Measurements from ENCODE around the gene NCOA5. TPM values are rescaled to one million over a fixed set of nuclear protein-coding genes. Genes with fewer than 3 reads are reported as not detected.
A peak's percentile ranks its signal among the peaks of the same experiment; 100 is the strongest.

The NCOA5 gene
- total and polyA plus RNA-seq, 2 experiments from 2014 or later = 24.0 to 26.2 TPM

DNA sequence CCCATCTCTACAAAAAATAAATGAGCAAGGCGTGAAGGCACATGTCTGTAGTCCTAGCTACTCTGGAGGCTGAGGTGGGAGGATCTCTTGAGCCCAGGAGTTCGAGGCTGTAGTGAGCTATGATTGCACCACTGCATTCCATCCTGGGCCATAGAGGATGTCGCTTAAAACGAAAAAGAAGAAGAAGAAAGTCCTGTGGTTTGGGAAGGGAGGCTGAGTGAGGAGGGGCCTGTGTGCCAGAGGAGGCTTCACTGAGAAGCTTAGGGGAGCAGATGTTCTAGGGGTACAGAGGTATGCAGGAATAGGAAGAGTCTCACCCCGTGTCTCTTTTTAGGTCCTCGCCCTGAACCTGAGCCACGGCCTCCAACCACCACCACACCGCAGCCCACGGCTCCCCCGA lies 76.8 kb downstream of the NCOA5 start:
- no peak overlapping the region for H3K4me3 ChIP-seq
- no peaks in the 10 kb centered on the region for H3K9me3 ChIP-seq (ENCODE audit: low read depth)
- 90% methylated on average over 8 of the region's 10 CpGs for WGBS (ENCODE audit: low lambda C conversion rate, missing lambda C conversion rate)
- TF ChIP-seq EZH2phosphoT487 (IDR thresholded peaks at IDR 0.05; ENCODE audit: low read depth, severe bottlenecking, unreplicated experiment) (no peak), EZH2 (IDR thresholded peaks at IDR 0.05; ENCODE audit: borderline replicate concordance) (no peak)
- TF ChIP-seq, protein P1, sequence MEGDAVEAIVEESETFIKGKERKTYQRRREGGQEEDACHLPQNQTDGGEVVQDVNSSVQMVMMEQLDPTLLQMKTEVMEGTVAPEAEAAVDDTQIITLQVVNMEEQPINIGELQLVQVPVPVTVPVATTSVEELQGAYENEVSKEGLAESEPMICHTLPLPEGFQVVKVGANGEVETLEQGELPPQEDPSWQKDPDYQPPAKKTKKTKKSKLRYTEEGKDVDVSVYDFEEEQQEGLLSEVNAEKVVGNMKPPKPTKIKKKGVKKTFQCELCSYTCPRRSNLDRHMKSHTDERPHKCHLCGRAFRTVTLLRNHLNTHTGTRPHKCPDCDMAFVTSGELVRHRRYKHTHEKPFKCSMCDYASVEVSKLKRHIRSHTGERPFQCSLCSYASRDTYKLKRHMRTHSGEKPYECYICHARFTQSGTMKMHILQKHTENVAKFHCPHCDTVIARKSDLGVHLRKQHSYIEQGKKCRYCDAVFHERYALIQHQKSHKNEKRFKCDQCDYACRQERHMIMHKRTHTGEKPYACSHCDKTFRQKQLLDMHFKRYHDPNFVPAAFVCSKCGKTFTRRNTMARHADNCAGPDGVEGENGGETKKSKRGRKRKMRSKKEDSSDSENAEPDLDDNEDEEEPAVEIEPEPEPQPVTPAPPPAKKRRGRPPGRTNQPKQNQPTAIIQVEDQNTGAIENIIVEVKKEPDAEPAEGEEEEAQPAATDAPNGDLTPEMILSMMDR (IDR thresholded peaks at IDR 0.05; ENCODE audit: poor library complexity) = no peak
- peaks cover 6% of the 10 kb centered on the region for H3K4me1 ChIP-seq (ENCODE audit: insufficient read depth)
- H3K27ac ChIP-seq = no peak overlapping the region
- no peaks in the 10 kb centered on the region for H4K20me1 ChIP-seq (ENCODE audit: insufficient read depth, poor library complexity, severe bottlenecking)
- no peak overlapping the region for H2AFZ ChIP-seq
- DNase-seq (ENCODE audit: low spot score) = no peak
- no peak overlapping the region for H3K4me2 ChIP-seq
- no peaks in the 10 kb centered on the region for H3K79me2 ChIP-seq
- no peaks in the 10 kb centered on the region for H3K9me2 ChIP-seq (replicated peaks; ENCODE audit: insufficient read depth)
- H3K36me3 ChIP-seq (replicated peaks; ENCODE audit: insufficient read depth, low read depth) = no peaks in the 10 kb centered on the region
- H3K27me3 ChIP-seq = peaks cover 16% of the 10 kb centered on the region

DNA sequence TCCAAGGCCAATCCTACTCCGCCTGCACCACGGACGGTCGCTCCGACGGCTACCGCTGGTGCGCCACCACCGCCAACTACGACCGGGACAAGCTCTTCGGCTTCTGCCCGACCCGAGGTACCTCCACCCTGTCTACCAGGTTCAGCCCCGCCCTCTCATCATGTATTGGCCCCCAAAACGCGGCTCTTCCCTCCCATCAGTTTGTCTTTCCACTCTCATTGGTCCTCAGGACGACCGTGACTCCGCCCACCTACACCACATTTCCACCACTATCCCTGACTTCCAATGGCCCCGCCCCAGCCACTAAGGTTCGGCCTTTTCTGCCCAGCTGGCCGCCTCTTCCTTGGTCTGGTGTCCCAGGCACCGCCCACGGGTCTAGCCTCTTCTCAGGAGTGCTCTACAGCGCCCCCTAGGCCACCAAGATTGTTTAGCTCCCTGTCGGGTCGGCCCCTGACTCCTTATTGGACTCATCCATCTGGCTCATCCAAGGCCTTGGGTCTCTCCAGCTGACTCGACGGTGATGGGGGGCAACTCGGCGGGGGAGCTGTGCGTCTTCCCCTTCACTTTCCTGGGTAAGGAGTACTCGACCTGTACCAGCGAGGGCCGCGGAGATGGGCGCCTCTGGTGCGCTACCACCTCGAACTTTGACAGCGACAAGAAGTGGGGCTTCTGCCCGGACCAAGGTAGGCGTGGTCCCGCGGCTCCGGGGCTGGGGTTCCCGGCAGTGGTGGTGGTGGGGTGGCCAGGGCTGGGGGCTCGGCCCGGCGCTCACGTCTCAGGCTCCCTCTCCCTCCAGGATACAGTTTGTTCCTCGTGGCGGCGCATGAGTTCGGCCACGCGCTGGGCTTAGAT lies 77.9 kb downstream of the NCOA5 start:
- Histone ChIP-seq H3K27me3 (peaks cover 16% of the 10 kb centered on the region), H4K20me1 (ENCODE audit: insufficient read depth, poor library complexity, severe bottlenecking) (no peaks in the 10 kb centered on the region), H2AFZ (no peak overlapping the region), H3K36me3 (replicated peaks; ENCODE audit: insufficient read depth, low read depth) (no peaks in the 10 kb centered on the region), H3K27ac (no peak overlapping the region), H3K4me2 (no peak overlapping the region), H3K79me2 (no peaks in the 10 kb centered on the region), H3K4me1 (ENCODE audit: insufficient read depth) (peaks cover 6% of the 10 kb centered on the region), H3K9me3 (ENCODE audit: low read depth) (no peaks in the 10 kb centered on the region), H3K4me3 (no peak overlapping the region), H3K9me2 (replicated peaks; ENCODE audit: insufficient read depth) (no peaks in the 10 kb centered on the region)
- 89% methylated on average over 47 of the region's 57 CpGs for WGBS (ENCODE audit: low lambda C conversion rate, missing lambda C conversion rate)
- DNase-seq (ENCODE audit: low spot score) = no peak
- no peak for TF ChIP-seq EZH2 (IDR thresholded peaks at IDR 0.05; ENCODE audit: borderline replicate concordance)
- TF ChIP-seq, protein P1 (IDR thresholded peaks at IDR 0.05; ENCODE audit: poor library complexity) = peak; percentile 11

Other genes with a start within 250 kb of the NCOA5 start
- gene ACOT8, start 232.6 kb downstream of the NCOA5 start, total RNA-seq = 26.3 and 40.6 TPM in 2 replicates
- gene ACOT8, start 232.6 kb downstream of the NCOA5 start, polyA plus RNA-seq = 36.5 and 44.0 TPM in 2 replicates
- 4.3 and 6.2 TPM in 2 replicates for gene ZSWIM3, start 232.3 kb downstream of the NCOA5 start, total RNA-seq
- gene ZSWIM3, start 232.3 kb downstream of the NCOA5 start, polyA plus RNA-seq = 1.3 and 4.1 TPM in 2 replicates
- gene ZSWIM1, start 208.7 kb downstream of the NCOA5 start, total RNA-seq = 6.4 and 6.9 TPM in 2 replicates
- 4.7 and 5.0 TPM in 2 replicates for gene ZSWIM1, start 208.7 kb downstream of the NCOA5 start, polyA plus RNA-seq
- 5.6 TPM in 1 of 2 replicates, not detected in the other for gene SPATA25, start 202.3 kb downstream of the NCOA5 start, total RNA-seq
- 0.41 and 1.4 TPM in 2 replicates for gene SPATA25, start 202.3 kb downstream of the NCOA5 start, polyA plus RNA-seq
- gene NEURL2, start 198.8 kb downstream of the NCOA5 start, total RNA-seq = 11.1 and 12.8 TPM in 2 replicates
- gene NEURL2, start 198.8 kb downstream of the NCOA5 start, polyA plus RNA-seq = 11.7 and 11.8 TPM in 2 replicates
- gene CTSA, start 198.6 kb downstream of the NCOA5 start, total RNA-seq = 401 and 425 TPM in 2 replicates
- gene CTSA, start 198.6 kb downstream of the NCOA5 start, polyA plus RNA-seq = 716 and 724 TPM in 2 replicates
- 144 and 176 TPM in 2 replicates for gene PLTP, start 177.8 kb downstream of the NCOA5 start, total RNA-seq
- 623 and 823 TPM in 2 replicates for gene PLTP, start 177.8 kb downstream of the NCOA5 start, polyA plus RNA-seq
- 9.7 and 11.8 TPM in 2 replicates for gene PCIF1, start 155.3 kb downstream of the NCOA5 start, total RNA-seq
- 26.0 and 32.4 TPM in 2 replicates for gene PCIF1, start 155.3 kb downstream of the NCOA5 start, polyA plus RNA-seq
- 10.8 and 14.9 TPM in 2 replicates for gene ZNF335, start 117.8 kb downstream of the NCOA5 start, total RNA-seq
- 12.6 and 23.7 TPM in 2 replicates for gene ZNF335, start 117.8 kb downstream of the NCOA5 start, polyA plus RNA-seq
- 1.3 and 2.6 TPM in 2 replicates for gene MMP9, start 81.1 kb downstream of the NCOA5 start, total RNA-seq
- gene MMP9, start 81.1 kb downstream of the NCOA5 start, polyA plus RNA-seq = 4.8 and 7.7 TPM in 2 replicates
- 0.57 TPM in 1 of 2 replicates, not detected in the other for gene SLC12A5, start 60.7 kb downstream of the NCOA5 start, total RNA-seq
- 3.1 and 4.3 TPM in 2 replicates for gene SLC12A5, start 60.7 kb downstream of the NCOA5 start, polyA plus RNA-seq
- 2.8 and 3.2 TPM in 2 replicates for gene CD40, start 28.4 kb upstream of the NCOA5 start, total RNA-seq
- 8.0 and 10.3 TPM in 2 replicates for gene CD40, start 28.4 kb upstream of the NCOA5 start, polyA plus RNA-seq
- not detected in 2 replicates for gene CDH22, start 218.5 kb upstream of the NCOA5 start, total RNA-seq
- 0.15 TPM in 1 of 2 replicates, not detected in the other for gene CDH22, start 218.5 kb upstream of the NCOA5 start, polyA plus RNA-seq